Subcutaneous adipose tissue (tissue), 4 donors: ENCODE data around the gene DLG5. TPM values are rescaled to one million over a fixed set of nuclear protein-coding genes. Genes with fewer than 3 reads are reported as not detected.

Experiments used
- CTCF ChIP-seq: fragments of 450-650 bp; IDR thresholded peaks from one replicate; pipeline ENCODE4 v1.5.1; 2016; ENCODE audit warnings: low read depth, mild to moderate bottlenecking, control low read depth, antibody characterized with exemption, moderate library complexity
- total RNA-seq, 4 donors: library from RNA; depleted of rRNA; stranded (reverse); fragments of >200 nt; gene quantifications; one replicate each; pipeline ENCODE4 v1.1.0, GENCODE V29; 2016

The DLG5 gene
- total RNA-seq, 4 donors from 2014 or later: 23.0 to 59.5 (median 33.7) TPM

DNA sequence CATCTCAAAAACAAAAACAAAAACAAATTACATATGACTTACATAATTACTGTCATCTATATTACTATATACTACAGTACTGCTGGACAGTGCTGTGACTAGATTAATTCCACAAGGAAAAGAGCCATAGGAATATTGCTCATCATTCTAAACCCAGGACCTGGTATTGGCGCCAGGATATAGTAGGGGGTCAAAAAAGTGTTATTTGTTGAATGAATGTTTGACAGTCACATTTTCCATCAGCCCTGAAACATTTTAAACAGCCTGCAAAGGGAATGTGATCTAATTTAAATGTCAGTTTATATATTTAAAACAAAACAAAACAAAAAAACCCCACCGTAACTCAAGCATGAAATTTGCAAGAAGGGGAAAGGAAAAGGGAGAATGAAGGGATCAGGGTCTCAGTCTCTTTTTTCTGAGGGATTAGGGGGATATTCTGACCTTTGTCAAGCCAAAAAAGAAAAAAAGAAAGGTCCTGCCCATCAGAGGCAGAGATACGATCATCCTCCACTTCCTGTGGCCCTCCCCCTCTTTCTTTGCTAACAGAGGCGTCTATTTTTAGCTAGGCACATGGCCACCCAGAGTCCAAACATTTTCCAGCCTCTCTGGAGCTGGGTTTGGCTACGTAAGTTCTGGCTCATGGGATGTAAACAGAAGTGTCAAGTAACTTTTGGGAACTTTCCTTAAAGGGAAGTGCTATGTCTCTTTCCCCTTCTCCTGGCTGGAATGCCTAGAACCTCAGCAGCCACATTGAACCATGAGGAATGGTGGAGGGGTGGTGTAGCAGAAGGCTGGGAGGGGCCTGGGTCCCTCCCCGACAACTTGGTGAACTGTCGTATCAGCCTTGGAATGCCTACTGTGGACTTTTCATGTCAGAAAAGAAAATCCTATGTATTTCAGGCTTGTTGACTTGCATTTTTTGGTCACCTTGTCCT, 44.6 kb upstream of the DLG5 start:
- no peak for TF ChIP-seq CTCF

GRCh38 chr10:77969114-77969513, 42.6 kb upstream of the DLG5 start:
- TF ChIP-seq CTCF: no peak

DNA sequence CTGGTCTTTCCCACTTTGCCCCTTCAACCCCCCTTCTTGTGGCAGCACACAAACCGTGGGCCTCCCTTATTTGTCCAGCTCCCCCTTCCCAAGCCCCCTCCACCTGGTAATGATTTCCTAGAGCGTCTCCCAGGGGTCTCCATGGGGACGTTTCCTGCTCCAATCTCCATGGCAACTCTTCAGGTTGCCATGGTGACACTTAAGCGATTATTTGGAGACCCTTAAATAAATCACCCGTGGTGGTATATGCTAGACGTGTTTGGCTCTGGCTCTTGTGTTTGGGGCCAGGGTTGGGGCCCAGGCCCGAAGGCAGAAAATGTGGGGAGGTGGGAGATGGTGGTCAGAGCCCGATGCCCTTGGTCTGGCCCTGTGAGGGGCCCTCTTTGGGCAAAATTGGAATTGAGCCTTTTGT, 41.1 kb upstream of the DLG5 start:
- no peak for TF ChIP-seq CTCF

DNA sequence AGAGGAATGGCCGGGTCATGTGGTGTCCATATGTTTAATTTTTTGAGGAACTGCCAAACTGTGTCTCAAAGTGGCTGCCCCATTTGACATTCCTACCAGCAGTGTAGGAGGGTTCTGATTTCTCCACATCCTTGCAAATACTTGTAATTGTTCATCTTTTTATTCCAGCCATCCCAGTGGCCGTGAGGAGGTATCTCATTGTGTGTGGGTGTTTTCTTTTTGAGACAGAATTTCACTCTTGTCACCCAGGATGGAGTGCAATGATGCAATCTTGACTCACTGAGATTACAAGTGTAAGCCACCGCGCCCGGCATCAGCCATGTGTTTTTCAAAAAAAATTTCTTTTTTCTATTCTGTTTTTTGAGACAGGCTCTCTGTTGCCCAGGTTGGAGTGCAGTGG, 38.7 kb upstream of the DLG5 start:
- TF ChIP-seq CTCF: no peak

- TF ChIP-seq CTCF: no peak
These were observed 38.3 kb upstream of the DLG5 start for GRCh38 chr10:77964811-77965210.

- no peak for TF ChIP-seq CTCF
These were observed 37.3 kb upstream of the DLG5 start for GRCh38 chr10:77963901-77964300.

DNA sequence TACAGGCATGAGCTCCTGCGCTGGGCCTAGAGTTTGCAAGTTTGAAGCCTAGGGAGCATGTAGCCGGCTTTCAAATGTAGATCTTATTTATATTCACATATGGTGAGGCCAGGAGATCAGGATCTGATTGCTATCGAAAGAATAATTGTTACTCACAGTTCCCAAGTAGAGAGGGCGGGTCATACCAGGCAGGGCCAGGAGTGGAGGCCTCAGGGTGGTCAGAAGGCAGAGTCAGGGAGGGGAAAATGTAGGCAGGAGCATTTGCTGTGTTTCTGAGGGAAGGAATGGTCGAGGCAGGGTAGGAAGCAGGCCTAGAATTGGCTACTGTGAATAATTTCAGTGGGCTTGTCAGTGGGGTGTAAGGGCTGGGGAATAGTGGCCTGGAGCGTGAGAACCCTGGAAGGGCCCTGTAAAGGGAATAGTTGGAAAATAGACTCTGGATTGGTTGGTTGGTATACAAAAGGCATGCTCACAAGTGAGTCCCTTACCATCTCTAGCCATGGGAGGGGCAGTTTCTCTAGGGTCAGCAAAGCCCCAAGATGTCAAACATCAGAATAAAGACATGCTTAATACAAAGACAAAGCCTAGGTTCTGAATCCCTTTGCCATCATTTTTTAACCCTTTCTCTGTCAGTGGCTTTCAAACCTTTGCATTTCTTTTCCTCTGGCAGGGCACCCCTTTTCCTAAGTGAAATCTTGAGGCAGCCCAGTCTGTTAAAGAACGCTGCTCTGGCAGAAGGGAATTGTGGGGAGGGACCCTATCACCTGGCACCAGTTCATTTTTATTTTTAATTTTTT, 36.0 kb upstream of the DLG5 start:
- TF ChIP-seq CTCF: no peak
